DOHH2 (cell line): ENCODE data around the gene SLC6A13.

ENCODE experiments used
- H3F3A ChIP-seq: fragments of 200-600 bp; sonication (generic), shearing (Covaris generic); 2 replicates; pipeline ENCODE4 v1.6.0; 2016; ENCODE audit warnings: antibody characterized with exemption, mild to moderate bottlenecking; ENCODE audit not compliant: control insufficient read depth, insufficient read depth
- H3K27ac ChIP-seq: fragments of 200-600 bp; sonication (generic); 2 replicates; pipeline ENCODE4 v1.5.1; 2014; ENCODE audit warnings: low read depth, mild to moderate bottlenecking, low read length, moderate library complexity
- H3K27me3 ChIP-seq: fragments of 200-600 bp; sonication (generic); 2 replicates; pipeline ENCODE4 v1.6.1; 2014; ENCODE audit warnings: mild to moderate bottlenecking, low read length, mixed read lengths; ENCODE audit not compliant: control insufficient read depth
- H3K36me3 ChIP-seq: fragments of 200-600 bp; sonication (generic); 2 replicates; pipeline ENCODE4 v1.6.1; 2014; ENCODE audit warnings: mild to moderate bottlenecking, low read length, moderate library complexity, mixed read lengths; ENCODE audit not compliant: control insufficient read depth
- H3K4me1 ChIP-seq: fragments of 200-600 bp; sonication (generic); 2 replicates; pipeline ENCODE4 v1.6.1; 2014; ENCODE audit warnings: mild to moderate bottlenecking, low read length, mixed read lengths; ENCODE audit not compliant: control insufficient read depth
- H3K4me2 ChIP-seq: fragments of 200-600 bp; sonication (generic); 2 replicates; pipeline ENCODE4 v1.6.0; 2014; ENCODE audit warnings: mild to moderate bottlenecking, low read length, moderate library complexity
- H3K4me3 ChIP-seq: fragments of 200-600 bp; sonication (generic); 2 replicates; pipeline ENCODE4 v1.5.1; 2014; ENCODE audit warnings: mild to moderate bottlenecking, low read length, mixed read lengths
- H3K79me2 ChIP-seq: fragments of 200-600 bp; sonication (generic); 2 replicates; pipeline ENCODE4 v1.6.1; 2014; ENCODE audit warnings: mild to moderate bottlenecking, low read length, mixed read lengths; ENCODE audit not compliant: control insufficient read depth
- H3K9me2 ChIP-seq: fragments of 200-600 bp; sonication (generic); replicated peaks from 2 replicates; pipeline ENCODE4 v1.6.1; 2014; ENCODE audit warnings: mild to moderate bottlenecking, low read length, mixed read lengths; ENCODE audit not compliant: control insufficient read depth
- H3K9me3 ChIP-seq: fragments of 200-600 bp; sonication (generic); 2 replicates; pipeline ENCODE4 v1.6.1; 2014; ENCODE audit warnings: antibody characterized with exemption, low read length, mixed read lengths; ENCODE audit not compliant: control insufficient read depth, insufficient read depth
- H4K20me1 ChIP-seq: fragments of 200-600 bp; sonication (generic); 2 replicates; pipeline ENCODE4 v1.6.0; 2014; ENCODE audit warnings: low read depth, mild to moderate bottlenecking, antibody characterized with exemption, low read length, moderate library complexity; ENCODE audit not compliant: control insufficient read depth, insufficient read depth
- CTCF ChIP-seq: fragments of 200-600 bp; sonication (generic); IDR thresholded peaks from one replicate; pipeline ENCODE4 v1.5.1; 2014; ENCODE audit warnings: antibody characterized with exemption, mild to moderate bottlenecking, low read depth, low read length; ENCODE audit not compliant: poor library complexity, severe bottlenecking
- EZH2phosphoT487 ChIP-seq: fragments of 200-600 bp; sonication (generic); IDR thresholded peaks from 2 replicates; pipeline ENCODE4 v1.6.1; 2017; ENCODE audit warnings: borderline replicate concordance, mild to moderate bottlenecking, antibody characterized with exemption, low read length, moderate library complexity, mixed read lengths

The SLC6A13 gene

GRCh38 chr12:254039-254438 is 8.6 kb downstream of the SLC6A13 start:
- Histone ChIP-seq H4K20me1 (no peaks in the 10 kb centered on the region), H3K79me2 (no peaks in the 10 kb centered on the region), H3K4me2 (no peak overlapping the region), H3K9me3 (no peaks in the 10 kb centered on the region), H3K4me1 (no peaks in the 10 kb centered on the region), H3K27me3 (peaks cover 4% of the 10 kb centered on the region; the same call in 1 of the 2 replicates), H3F3A (no peaks in the 10 kb centered on the region), H3K4me3 (no peak overlapping the region), H3K27ac (no peak overlapping the region), H3K9me2 (no peaks in the 10 kb centered on the region), H3K36me3 (no peaks in the 10 kb centered on the region)
- TF ChIP-seq EZH2phosphoT487 (no peak), CTCF (no peak)

GRCh38 chr12:253116-253831 is 9.4 kb downstream of the SLC6A13 start:
- H3K9me3 ChIP-seq, result no peaks in the 10 kb centered on the region
- H3K4me3 ChIP-seq, result no peak overlapping the region
- no peaks in the 10 kb centered on the region for H3K79me2 ChIP-seq
- no peak overlapping the region for H3K4me2 ChIP-seq
- peaks cover 4% of the 10 kb centered on the region; the same call in 1 of the 2 replicates for H3K27me3 ChIP-seq
- no peaks in the 10 kb centered on the region for H3K9me2 ChIP-seq
- no peak overlapping the region for H3K27ac ChIP-seq
- H3K4me1 ChIP-seq, result no peaks in the 10 kb centered on the region
- no peaks in the 10 kb centered on the region for H3F3A ChIP-seq
- no peaks in the 10 kb centered on the region for H4K20me1 ChIP-seq
- TF ChIP-seq CTCF (no peak), EZH2phosphoT487 (no peak)
- H3K36me3 ChIP-seq, result no peaks in the 10 kb centered on the region

GRCh38 chr12:252636-253035 is 10.0 kb downstream of the SLC6A13 start:
- TF ChIP-seq CTCF, result no peak
- no peak for TF ChIP-seq EZH2phosphoT487

More at GRCh38 chr12:252636-253035, 10.0 kb downstream of the SLC6A13 start:
- no peaks in the 10 kb centered on the region for H3K4me1 ChIP-seq
- no peak overlapping the region for H3K27ac ChIP-seq
- no peaks in the 10 kb centered on the region for H3K36me3 ChIP-seq
- no peaks in the 10 kb centered on the region for H4K20me1 ChIP-seq
- H3K27me3 ChIP-seq, result 0 out of 2 replicates have a peak, but pooled peaks cover 2% of the 10 kb centered on the region
- no peaks in the 10 kb centered on the region for H3K9me3 ChIP-seq
- no peaks in the 10 kb centered on the region for H3F3A ChIP-seq
- H3K79me2 ChIP-seq, result no peaks in the 10 kb centered on the region
- H3K9me2 ChIP-seq, result no peaks in the 10 kb centered on the region
- H3K4me3 ChIP-seq, result no peak overlapping the region
- H3K4me2 ChIP-seq, result no peak overlapping the region
